GM21367 (cell line): ENCODE data around the gene ARHGAP11A.

Experiments used
- ATAC-seq: cut with Tn5 transposase; IDR thresholded peaks from one replicate; pipeline ENCODE4 v1.9.1; 2021; ENCODE audit not compliant: unreplicated experiment

The ARHGAP11A gene

GRCh38 chr15:32687556-32687955 lies 72.3 kb downstream of the ARHGAP11A start:
- ATAC-seq: no peak

- ATAC-seq: no peak
Measured at GRCh38 chr15:32688151-32688639, 72.9 kb downstream of the ARHGAP11A start.
